GM12873 (cell line): ENCODE results near the gene SOX15.

Experiments
- CTCF ChIP-seq: IDR thresholded peaks from 2 replicates; pipeline ENCODE4 v1.5.1; 2012; ENCODE audit warnings: low read depth, mild to moderate bottlenecking, moderate library complexity, low read length, control low read depth; ENCODE audit not compliant: insufficient read depth; ENCODE audit errors: missing control alignments

The SOX15 gene

GRCh38 chr17:7556627-7557026 is 33.3 kb downstream of the SOX15 start:
- no peak for TF ChIP-seq CTCF

DNA sequence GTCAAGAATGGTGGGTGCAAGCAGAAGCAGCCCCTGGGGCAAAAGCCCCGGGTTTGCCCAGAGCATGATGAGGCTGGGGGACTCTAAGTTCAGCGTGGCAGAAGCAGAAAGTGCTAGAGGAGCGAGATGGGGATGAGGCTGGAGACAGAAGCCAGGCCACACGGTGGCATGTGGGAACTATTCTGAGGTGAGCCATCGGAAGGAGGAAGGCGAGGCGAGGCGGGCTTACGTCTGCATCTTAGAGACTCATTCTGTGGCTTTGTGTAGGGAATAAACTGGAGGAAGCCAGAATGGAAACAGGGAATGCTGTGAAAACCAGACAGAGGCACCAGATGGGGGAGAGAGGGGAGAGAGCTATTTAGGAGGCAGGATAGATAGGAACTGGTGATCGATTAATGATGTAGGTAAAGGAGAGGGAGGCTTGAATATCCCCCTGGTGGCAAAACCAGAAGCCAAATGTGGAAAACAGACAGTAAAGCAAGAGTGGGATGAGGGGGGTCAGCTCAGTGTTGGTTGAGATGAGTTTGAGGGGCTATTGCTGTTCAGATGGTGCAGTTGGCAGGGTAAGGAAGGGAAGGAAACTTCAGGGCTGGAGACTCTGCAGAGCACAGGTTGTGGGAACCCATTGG is 34.5 kb downstream of the SOX15 start:
- TF ChIP-seq CTCF, result peak; percentile 30

GRCh38 chr17:7553356-7553755 is 36.5 kb downstream of the SOX15 start:
- TF ChIP-seq CTCF, result no peak

DNA sequence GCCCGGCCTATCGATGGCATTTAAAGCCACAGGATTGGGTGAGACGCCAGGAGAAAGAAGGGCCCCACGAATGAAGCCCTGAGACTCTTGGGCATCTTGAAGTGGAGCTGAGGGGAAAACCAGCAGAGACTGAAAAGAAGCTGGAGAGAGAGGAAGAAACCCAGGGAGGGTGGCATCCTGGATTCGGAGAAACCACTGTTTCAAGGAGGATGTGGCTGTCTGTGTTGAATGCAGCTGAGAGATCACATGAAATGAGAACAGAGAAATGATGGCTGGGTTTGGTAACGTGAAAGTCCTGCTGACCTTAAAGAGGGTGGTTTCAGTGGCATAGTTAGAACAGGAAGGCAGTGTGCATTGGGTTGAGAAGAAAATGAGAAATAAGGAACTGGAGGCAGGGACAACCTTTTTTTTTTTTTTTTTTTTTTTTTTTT is 37.3 kb downstream of the SOX15 start:
- TF ChIP-seq CTCF, result no peak

GRCh38 chr17:7551396-7551795 is 38.5 kb downstream of the SOX15 start:
- TF ChIP-seq CTCF, result no peak

- TF ChIP-seq CTCF, result no peak
Observed at GRCh38 chr17:7550344-7550743, 39.5 kb downstream of the SOX15 start.

DNA sequence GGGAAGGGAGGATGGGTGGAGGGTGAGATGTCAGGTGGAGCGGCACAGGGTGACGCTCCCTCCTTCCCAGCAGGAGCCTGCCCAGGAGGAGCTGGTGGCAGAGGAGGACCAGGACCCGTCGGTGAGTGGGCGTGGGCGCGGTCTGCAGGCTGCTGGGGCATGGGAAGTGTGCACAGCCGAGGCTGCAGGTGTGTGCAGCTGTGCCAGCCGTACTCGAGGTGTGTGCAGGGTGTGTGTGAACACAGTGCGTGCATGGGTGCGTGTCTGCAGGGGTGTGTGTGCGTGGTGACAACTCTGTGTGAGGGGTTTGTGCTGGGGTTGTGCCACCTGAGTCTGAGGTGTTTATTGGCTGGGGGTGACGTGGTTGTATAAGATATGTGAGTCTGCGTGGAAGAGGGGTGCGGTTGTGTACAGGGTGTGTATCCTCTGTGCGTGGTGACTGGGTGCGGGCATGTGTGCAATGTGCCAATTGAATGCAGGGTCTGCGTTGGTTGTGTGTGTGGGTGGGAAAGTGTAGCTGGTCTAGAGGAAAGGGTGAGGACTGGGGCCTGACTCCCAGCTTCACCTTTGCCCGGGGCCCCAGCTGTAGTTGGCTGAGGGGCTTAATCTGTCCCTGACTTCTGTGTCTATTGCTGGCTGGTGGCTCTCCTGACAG is 40.4 kb downstream of the SOX15 start:
- TF ChIP-seq CTCF, result no peak
